Gastrocnemius medialis (tissue), 4 donors: Measurements from ENCODE around the gene OR51V1.

Experiments used
- POLR2A ChIP-seq, 2 donors: fragments of 450-650 bp; IDR thresholded peaks; one replicate each; pipeline ENCODE4 v1.6.1; 2017; ENCODE audit warnings: antibody characterized with exemption in 2 of 2, mild to moderate bottlenecking in 2 of 2, moderate library complexity in 2 of 2
- TF ChIP-seq, protein P1 (sequence below), 5 experiments: fragments of 450-650 bp in 3 of 5; fragments of 200-600 bp in 2 of 5; sonication (generic) in 2 of 5; IDR thresholded peaks in 4 of 5; conservative IDR thresholded peaks in 1 of 5; 1 replicate in 4 of 5; 2 replicates in 1 of 5; pipeline ENCODE4 v1.5.1; 2016 to 2019; ENCODE audit warnings: antibody characterized with exemption in 5 of 5, mild to moderate bottlenecking in 3 of 5, moderate library complexity in 3 of 5

DNA sequence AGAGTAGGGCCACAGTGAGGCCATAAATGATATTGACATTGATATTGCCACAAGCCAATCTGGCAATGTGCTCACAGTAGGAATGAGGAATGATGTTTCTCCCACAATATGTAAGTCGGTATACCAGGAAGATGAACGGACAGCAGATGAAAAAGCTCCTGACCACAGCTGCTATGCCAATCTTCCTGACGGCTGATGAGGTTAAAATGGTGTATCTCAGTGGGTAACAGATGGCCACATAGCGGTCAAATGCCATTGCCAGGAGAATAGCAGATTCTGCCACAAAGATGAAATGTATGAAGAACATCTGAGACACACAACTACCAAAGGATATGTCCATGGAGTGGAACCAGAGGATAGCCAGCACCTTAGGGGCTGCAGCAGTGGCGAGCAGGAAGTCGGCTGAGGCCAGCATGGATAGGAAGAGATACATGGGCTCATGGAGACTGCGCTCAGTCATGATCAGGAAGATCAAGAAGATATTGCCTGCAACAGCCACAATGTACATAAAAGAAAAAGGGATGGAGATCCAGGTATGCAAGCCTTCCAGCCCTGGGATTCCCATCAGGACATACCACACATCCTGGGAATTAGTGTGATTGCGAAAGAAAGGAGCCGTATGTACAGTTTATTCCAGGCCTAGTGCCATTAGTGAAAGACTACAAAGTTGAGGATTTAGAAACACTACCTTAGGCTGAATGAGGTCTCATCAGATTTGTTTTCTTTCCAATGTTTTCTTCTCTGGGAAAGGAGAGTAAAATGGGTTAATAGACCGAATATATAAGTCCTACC, 22.2 kb downstream of the OR51V1 start:
- TF ChIP-seq, protein P1, sequence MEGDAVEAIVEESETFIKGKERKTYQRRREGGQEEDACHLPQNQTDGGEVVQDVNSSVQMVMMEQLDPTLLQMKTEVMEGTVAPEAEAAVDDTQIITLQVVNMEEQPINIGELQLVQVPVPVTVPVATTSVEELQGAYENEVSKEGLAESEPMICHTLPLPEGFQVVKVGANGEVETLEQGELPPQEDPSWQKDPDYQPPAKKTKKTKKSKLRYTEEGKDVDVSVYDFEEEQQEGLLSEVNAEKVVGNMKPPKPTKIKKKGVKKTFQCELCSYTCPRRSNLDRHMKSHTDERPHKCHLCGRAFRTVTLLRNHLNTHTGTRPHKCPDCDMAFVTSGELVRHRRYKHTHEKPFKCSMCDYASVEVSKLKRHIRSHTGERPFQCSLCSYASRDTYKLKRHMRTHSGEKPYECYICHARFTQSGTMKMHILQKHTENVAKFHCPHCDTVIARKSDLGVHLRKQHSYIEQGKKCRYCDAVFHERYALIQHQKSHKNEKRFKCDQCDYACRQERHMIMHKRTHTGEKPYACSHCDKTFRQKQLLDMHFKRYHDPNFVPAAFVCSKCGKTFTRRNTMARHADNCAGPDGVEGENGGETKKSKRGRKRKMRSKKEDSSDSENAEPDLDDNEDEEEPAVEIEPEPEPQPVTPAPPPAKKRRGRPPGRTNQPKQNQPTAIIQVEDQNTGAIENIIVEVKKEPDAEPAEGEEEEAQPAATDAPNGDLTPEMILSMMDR (IDR thresholded peaks at IDR 0.05 in 4 of 5, conservative IDR thresholded peaks at IDR 0.05 in 1 of 5), result no peak
- TF ChIP-seq POLR2A (IDR thresholded peaks at IDR 0.05), result no peak
